Measurements from ENCODE around the gene CYP24A1. TPM values are rescaled to one million over a fixed set of nuclear protein-coding genes. Genes with fewer than 3 reads are reported as not detected.

CYP24A1 gene
- total and polyA plus RNA-seq, 2 of the 13 experiments (the other 11 are each of a cell fraction or from before 2014, with no cell fraction given), result 9.4 to 32.7 TPM

GRCh38 chr20:54103762-54104600 lies 69.8 kb downstream of the CYP24A1 start (continued):
- TF ChIP-seq CEBPZ (IDR thresholded peaks at IDR 0.05; ENCODE audit: low read length), result no peak
- no peak for TF ChIP-seq TAF15 (IDR thresholded peaks at IDR 0.05; ENCODE audit: low read depth, low read length, poor library complexity, severe bottlenecking)
- TF ChIP-seq KLF9 (CRISPR knock-in tag; IDR thresholded peaks at IDR 0.05; ENCODE audit: low read depth), result no peak
- no peak for TF ChIP-seq PAF1 (CRISPR knock-in tag; IDR thresholded peaks at IDR 0.05)
- peak; percentile 91; the same call in 1 of the 2 replicates for TF ChIP-seq ZNF567 (CRISPR knock-in tag; IDR thresholded peaks at IDR 0.05; ENCODE audit: borderline replicate concordance)
- no peak for TF ChIP-seq ZNF235 (CRISPR knock-in tag; IDR thresholded peaks at IDR 0.05; ENCODE audit: borderline replicate concordance)
- TF ChIP-seq ZBTB20 (CRISPR knock-in tag; IDR thresholded peaks at IDR 0.05; ENCODE audit: borderline replicate concordance, low read depth), result peak; percentile 93
- TF ChIP-seq ZNF30 (CRISPR knock-in tag; IDR thresholded peaks at IDR 0.05), result no peak
- no peak for TF ChIP-seq MBNL3 (CRISPR knock-in tag; conservative IDR thresholded peaks at IDR 0.05)
- no peak; the same call in 1 of the 2 replicates for TF ChIP-seq ZNF547 (CRISPR knock-in tag; IDR thresholded peaks at IDR 0.05)
- TF ChIP-seq RAD21 (CRISPR knock-in tag; IDR thresholded peaks at IDR 0.05), result peak; percentile 70
- peak; percentile 98 for TF ChIP-seq SOX5 (CRISPR knock-in tag; IDR thresholded peaks at IDR 0.05; ENCODE audit: borderline replicate concordance)
- peak; percentile 96 for TF ChIP-seq BRF2 (CRISPR knock-in tag; IDR thresholded peaks at IDR 0.05)
- 0 out of 2 replicates have a peak, but pooled peaks have one; percentile 19 for TF ChIP-seq HOXA7 (CRISPR knock-in tag; IDR thresholded peaks at IDR 0.05)
- peak; percentile 55 for TF ChIP-seq PHF8 (CRISPR knock-in tag; IDR thresholded peaks at IDR 0.05)
- TF ChIP-seq MED13 (CRISPR knock-in tag; IDR thresholded peaks at IDR 0.05), result peak; percentile 96
- TF ChIP-seq XRCC5 (optimal IDR thresholded peaks at IDR 0.05; ENCODE audit: low read length), result peak; percentile 72
- peak; percentile 88; the same call in 1 of the 2 replicates for TF ChIP-seq AHR (CRISPR knock-in tag; IDR thresholded peaks at IDR 0.05)
- TF ChIP-seq HNRNPH1 (optimal IDR thresholded peaks at IDR 0.05; ENCODE audit: low read depth, low read length), result no peak
- no peak for TF ChIP-seq LRRFIP1 (CRISPR knock-in tag; conservative IDR thresholded peaks at IDR 0.05)
- TF ChIP-seq MIXL1 (CRISPR knock-in tag; IDR thresholded peaks at IDR 0.05), result peak; percentile 99
- TF ChIP-seq ZBTB1 (CRISPR knock-in tag; IDR thresholded peaks at IDR 0.05; ENCODE audit: borderline replicate concordance), result no peak
- peak; percentile 98 for TF ChIP-seq CEBPG (CRISPR knock-in tag; IDR thresholded peaks at IDR 0.05)
- no peak; the same call in 1 of the 2 replicates for TF ChIP-seq ZNF775 (CRISPR knock-in tag; IDR thresholded peaks at IDR 0.05; ENCODE audit: borderline replicate concordance)
- no peak for TF ChIP-seq ZNF761 (CRISPR knock-in tag; conservative IDR thresholded peaks at IDR 0.05)
